SK-N-SH treated with all-trans-retinoic acid at 6 μM for 48 hours (cell line): ENCODE results near the gene DOCK4.

Experiments
- ESRRG ChIP-seq: fragments of 250-450 bp; sonication (Bioruptor Pico); IDR thresholded peaks from 2 replicates; pipeline ENCODE4 v1.6.1; 2021; ENCODE audit warnings: mild to moderate bottlenecking
- SNAI2 ChIP-seq: fragments of 250-450 bp; sonication (Bioruptor Pico); IDR thresholded peaks from 2 replicates; pipeline ENCODE4 v1.5.0; 2020; ENCODE audit warnings: mild to moderate bottlenecking, moderate library complexity
- ZC3H10 ChIP-seq: fragments of 250-450 bp; sonication (Bioruptor Pico); IDR thresholded peaks from 2 replicates; pipeline ENCODE4 v1.5.1; 2021; ENCODE audit warnings: mild to moderate bottlenecking, moderate library complexity
- ZFP30 ChIP-seq: fragments of 450-650 bp; formaldehyde crosslinking; IDR thresholded peaks from 2 replicates; pipeline ENCODE4 v1.5.0; 2022; ENCODE audit warnings: mild to moderate bottlenecking, moderate library complexity

DNA sequence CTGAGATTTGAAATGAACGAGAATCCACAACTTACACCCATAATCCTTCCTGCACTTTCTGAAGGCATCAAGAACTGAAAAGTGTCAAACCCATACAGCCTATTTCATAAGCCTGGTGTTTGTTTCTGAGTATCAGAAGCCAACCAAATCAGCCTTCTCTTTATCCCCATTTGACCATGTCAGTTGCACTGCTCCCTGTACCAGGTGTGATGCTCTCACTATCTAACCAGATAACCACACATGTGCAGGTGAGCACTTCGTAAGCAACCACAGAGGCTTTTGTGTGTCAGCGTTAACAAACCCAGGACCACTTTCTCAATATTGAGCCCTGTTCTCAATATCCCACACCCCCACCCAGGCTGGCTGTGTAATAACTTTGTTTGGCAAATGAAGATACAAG is 114.4 kb downstream of the DOCK4 start:
- no peak for TF ChIP-seq SNAI2 (CRISPR knock-in tag)
- no peak for TF ChIP-seq ZFP30 (CRISPR knock-in tag)
- no peak for TF ChIP-seq ESRRG (CRISPR knock-in tag)
- TF ChIP-seq ZC3H10 (CRISPR knock-in tag), result no peak
